Activated CD4-positive, alpha-beta T cell treated with anti-CD3 and anti-CD28 coated beads for 36 hours (primary cell): Measurements from ENCODE around the gene ACAD10. TPM values are rescaled to one million over a fixed set of nuclear protein-coding genes. Genes with fewer than 3 reads are reported as not detected.
A peak's percentile ranks its signal among the peaks of the same experiment; 100 is the strongest.
"Not testable (repeated sequence)": the region's sequence is repeated elsewhere in the genome, so short reads cannot be mapped to it uniquely, and the experiment has no call there.

Experiments
- ATAC-seq: fragments of 200-7000 bp; cut with Tn5 transposase; one replicate; pipeline ENCODE4 v1.10.0; 2021; ENCODE audit warnings: mild to moderate bottlenecking, moderate library complexity
- CTCF ChIA-PET: fragments of 350-600 bp; sonication (Branson Sonifier 250); formaldehyde crosslinking; loops from one replicate; lab custom pipeline; 2021; ENCODE audit warnings: antibody characterized with exemption; lab: Charles Lee
- POLR2A ChIA-PET: fragments of 350-600 bp; sonication (Branson Sonifier 250); formaldehyde crosslinking; loops from one replicate; lab custom pipeline; 2021; ENCODE audit warnings: antibody characterized with exemption, inconsistent platforms; lab: Charles Lee
- DNase-seq: peaks from one replicate; pipeline ENCODE4 v3.0.0-alpha.2; 2020
- H3K27ac Mint-ChIP-seq: one replicate; pipeline ENCODE4 v1.8.0; 2021; ENCODE audit warnings: mixed read lengths
- H3K27me3 Mint-ChIP-seq: one replicate; pipeline ENCODE4 v1.8.0; 2021; ENCODE audit warnings: mixed read lengths
- H3K36me3 Mint-ChIP-seq: one replicate; pipeline ENCODE4 v1.8.0; 2021; ENCODE audit warnings: low read depth, mixed read lengths
- H3K4me1 Mint-ChIP-seq: one replicate; pipeline ENCODE4 v1.8.0; 2021; ENCODE audit warnings: mixed read lengths
- H3K4me3 Mint-ChIP-seq: one replicate; pipeline ENCODE4 v1.8.0; 2021; ENCODE audit warnings: mild to moderate bottlenecking, moderate library complexity, mixed read lengths
- H3K9me3 Mint-ChIP-seq: one replicate; pipeline ENCODE4 v1.8.0; 2021; ENCODE audit warnings: low read depth, mixed read lengths
- intact Hi-C, 2 experiments: fragments of 100-400 bp; cut with DNase I in 1 of 2; cut with micrococcal nuclease in 1 of 2; formaldehyde crosslinking; loops; one replicate each; pipeline versions ENCODE4 v1.14.2 to v1.15.1; 2022 to 2024; cut with DNase I, micrococcal nuclease
- total RNA-seq, 2 experiments: library from RNA; stranded (reverse); gene quantifications; one replicate each; pipeline ENCODE4 v1.2.3, GENCODE V29; 2021

The ACAD10 gene
- total RNA-seq, 2 experiments from 2014 or later: 25.5 to 27.5 TPM

DNA sequence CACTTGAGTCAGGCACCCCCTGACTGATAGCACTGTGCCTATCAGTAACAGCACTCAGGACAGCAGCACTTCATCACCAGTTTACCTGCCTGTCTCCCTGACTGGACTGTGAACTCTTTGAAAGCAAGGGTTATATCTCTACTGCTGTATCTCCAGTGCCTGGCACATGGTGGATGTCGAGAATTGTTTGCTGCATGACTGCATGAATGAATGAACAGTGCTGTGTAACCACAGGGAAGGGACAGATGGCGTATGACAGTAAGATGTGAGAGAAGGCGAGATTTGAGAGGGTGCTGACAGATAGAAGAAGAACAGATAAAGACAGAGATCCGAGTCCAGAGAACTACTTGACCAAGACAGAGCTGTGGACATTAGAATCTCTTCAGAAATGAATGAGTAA, 29.8 kb upstream of the ACAD10 start:
- ATAC-seq: no peak
- POLR2A ChIA-PET: no interaction called here

DNA sequence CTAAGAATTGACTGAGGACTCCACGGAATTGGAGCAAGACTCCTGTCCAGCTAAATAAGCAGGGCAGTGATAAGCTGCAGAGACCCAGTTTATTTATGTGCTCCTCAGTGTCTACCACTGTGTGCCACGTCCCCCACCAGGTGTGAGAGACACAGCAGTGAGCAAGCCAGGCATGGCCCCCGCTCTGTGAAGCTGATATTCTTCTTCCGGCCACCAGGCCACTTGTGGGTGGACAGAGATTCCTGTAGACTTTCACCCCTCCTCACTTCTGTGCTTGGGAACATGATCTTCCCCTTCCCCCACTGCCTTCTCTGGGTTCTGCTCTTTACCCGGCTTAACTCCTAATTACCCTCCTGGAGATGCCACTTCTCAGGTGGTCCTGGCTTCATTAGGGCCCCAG, 21.4 kb upstream of the ACAD10 start:
- intact Hi-C loops: no loop called here
- DNase-seq (no peak), ATAC-seq (no peak)
- Mint-ChIP-seq H3K36me3 (peaks cover 26% of the 10 kb centered on the region), H3K27me3 (no peaks in the 10 kb centered on the region), H3K4me3 (no peak overlapping the region), H3K9me3 (no peaks in the 10 kb centered on the region), H3K4me1 (no peaks in the 10 kb centered on the region), H3K27ac (no peak overlapping the region)
- POLR2A ChIA-PET: no interaction called here
- CTCF ChIA-PET: interaction anchor here (1.1 kb wide), 1 partner anchor 272 kb away, joined by 3 read pairs; no protein-coding TSS in a partner anchor

More for the DNA sequence above, 29.8 kb upstream of the ACAD10 start:
- H3K9me3 Mint-ChIP-seq: no peaks in the 10 kb centered on the region
- no peak overlapping the region for H3K4me3 Mint-ChIP-seq
- no peaks in the 10 kb centered on the region for H3K27me3 Mint-ChIP-seq
- no peak for DNase-seq
- CTCF ChIA-PET: interaction anchor here (0.9 kb wide), 1 partner anchor 216 kb away, joined by 3 read pairs; no protein-coding TSS in a partner anchor
- no peak overlapping the region for H3K27ac Mint-ChIP-seq
- H3K4me1 Mint-ChIP-seq: no peaks in the 10 kb centered on the region
- intact Hi-C loops: no loop called here
- H3K36me3 Mint-ChIP-seq: peaks cover 38% of the 10 kb centered on the region

DNA sequence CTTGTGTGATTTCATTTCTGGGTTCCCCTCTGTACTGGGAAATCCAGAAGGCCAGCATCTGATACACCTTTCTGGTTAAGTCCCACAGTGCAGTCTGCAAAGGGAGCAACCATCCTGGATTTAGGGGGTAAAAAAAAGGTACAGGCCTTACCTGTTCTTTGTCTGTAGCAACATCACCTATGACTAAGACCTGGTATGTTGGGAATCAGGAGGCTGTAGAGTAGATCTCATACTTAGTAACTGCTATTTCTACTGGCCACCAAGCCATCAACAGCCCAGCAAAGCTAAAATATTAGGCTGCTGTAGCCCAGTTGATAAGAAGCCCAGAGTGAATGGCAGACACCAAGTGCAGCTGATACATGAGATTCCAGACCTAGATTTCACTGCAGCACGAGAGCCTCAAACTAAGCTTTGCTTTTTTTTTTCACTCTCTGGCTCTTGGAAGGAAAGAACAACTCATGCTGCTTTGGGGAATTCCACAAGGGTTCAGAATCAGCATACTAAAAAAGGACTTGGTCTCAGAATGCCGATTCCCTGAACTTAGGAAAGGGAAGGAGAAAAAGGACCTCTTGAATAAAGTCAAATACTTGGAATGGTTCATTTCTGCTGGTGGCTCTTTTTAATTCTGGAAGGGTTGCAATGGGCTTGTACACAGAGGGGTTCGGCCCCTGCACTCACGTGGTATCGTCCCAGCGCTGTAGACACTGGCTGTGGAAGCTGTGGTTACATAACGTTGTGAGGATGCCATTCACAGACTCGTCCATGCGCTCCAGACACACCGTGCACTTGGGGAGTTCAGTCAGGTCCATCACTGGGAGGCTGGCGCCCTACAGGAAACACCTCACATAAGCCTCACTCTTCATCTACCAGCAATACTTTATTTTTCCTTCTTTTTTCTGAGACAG, 20.6 kb upstream of the ACAD10 start:
- Mint-ChIP-seq H3K27me3 (no peaks in the 10 kb centered on the region), H3K9me3 (no peaks in the 10 kb centered on the region), H3K27ac (no peak overlapping the region), H3K4me1 (no peaks in the 10 kb centered on the region), H3K36me3 (peaks cover 31% of the 10 kb centered on the region), H3K4me3 (no peak overlapping the region)
- DNase-seq (no peak), ATAC-seq (no peak)
- intact Hi-C loops: no loop called here
- CTCF ChIA-PET: no interaction called here
- POLR2A ChIA-PET: no interaction called here

DNA sequence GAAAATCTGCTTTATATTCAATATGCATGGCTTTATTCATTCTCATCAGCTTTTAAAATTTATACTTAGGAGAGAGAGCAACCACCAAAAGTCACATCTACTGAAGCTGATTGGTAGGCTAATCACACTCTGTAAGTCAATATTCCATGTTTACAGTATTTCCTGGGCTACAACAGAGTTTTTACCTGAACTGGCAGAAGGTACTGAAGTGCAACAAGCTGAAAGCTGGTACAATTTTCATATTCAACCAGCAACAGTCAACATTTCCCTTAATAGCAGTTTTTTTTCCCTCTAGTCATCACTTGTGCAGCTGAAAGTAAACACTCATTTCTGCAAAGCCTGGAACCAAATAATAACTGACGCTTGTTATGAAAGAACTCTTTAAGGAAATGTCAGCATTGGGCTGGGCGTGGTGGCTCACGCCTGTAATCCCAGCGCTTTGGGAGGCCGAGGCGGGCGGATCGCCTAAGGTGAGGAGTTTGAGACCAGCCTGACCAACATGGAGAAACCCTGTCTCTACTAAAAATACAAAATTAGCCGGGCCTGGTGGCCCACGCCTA, 13.0 kb upstream of the ACAD10 start:
- intact Hi-C loops: loop anchor here in 1 of 2 experiments (1.0 kb wide), 1 partner anchor 276 kb away; no protein-coding TSS in a partner anchor
- ATAC-seq (no peak), DNase-seq (no peak)
- Mint-ChIP-seq H3K36me3 (peaks cover 26% of the 10 kb centered on the region), H3K4me3 (no peak overlapping the region), H3K9me3 (no peaks in the 10 kb centered on the region), H3K4me1 (no peaks in the 10 kb centered on the region), H3K27me3 (no peaks in the 10 kb centered on the region), H3K27ac (no peak overlapping the region)
- POLR2A ChIA-PET: interaction anchor here (0.5 to 0.8 kb wide), 2 partner anchors 13 to 142 kb away, joined by 3 to 9 read pairs; partner anchors contain the start of genes ACAD10 and BRAP
- CTCF ChIA-PET: interaction anchor here (1.2 to 1.3 kb wide), 2 partner anchors 276 to 341 kb away, joined by 3 to 5 read pairs; no protein-coding TSS in a partner anchor

DNA sequence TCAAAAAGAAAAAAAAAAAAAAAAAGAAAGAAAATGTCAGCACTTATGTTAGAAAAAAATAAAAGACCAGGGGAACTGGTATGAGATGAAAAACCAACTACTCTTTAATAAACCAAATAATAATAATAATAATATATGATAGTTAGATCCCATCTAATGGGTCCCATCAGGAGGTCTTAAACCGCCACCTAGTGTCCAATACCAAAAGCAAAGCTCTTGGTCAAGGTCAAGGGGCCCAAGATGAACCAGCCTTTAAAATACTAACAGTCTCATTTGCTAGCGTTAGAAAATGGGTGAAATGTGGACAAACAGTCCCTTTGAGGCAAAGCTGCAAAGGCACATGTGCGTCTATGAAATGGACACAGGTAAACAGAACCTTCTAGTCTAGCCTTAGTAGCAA, 12.3 kb upstream of the ACAD10 start:
- peaks cover 27% of the 10 kb centered on the region for H3K36me3 Mint-ChIP-seq
- H3K4me1 Mint-ChIP-seq: no peaks in the 10 kb centered on the region
- CTCF ChIA-PET: interaction anchor here (0.6 to 1.3 kb wide), 5 partner anchors 126 to 341 kb away, joined by 3 to 5 read pairs (median 3); no protein-coding TSS in a partner anchor
- H3K4me3 Mint-ChIP-seq: no peak overlapping the region
- no peaks in the 10 kb centered on the region for H3K27me3 Mint-ChIP-seq
- intact Hi-C loops: loop anchor here in 1 of 2 experiments (1.0 kb wide), 1 partner anchor 276 kb away; no protein-coding TSS in a partner anchor
- no peak for DNase-seq
- no peaks in the 10 kb centered on the region for H3K9me3 Mint-ChIP-seq
- no peak for ATAC-seq
- H3K27ac Mint-ChIP-seq: no peak overlapping the region
- POLR2A ChIA-PET: interaction anchor here (0.5 to 1.3 kb wide), 3 partner anchors 11 to 141 kb away, joined by 3 to 9 read pairs (median 5); partner anchors contain the start of genes ACAD10 and BRAP

DNA sequence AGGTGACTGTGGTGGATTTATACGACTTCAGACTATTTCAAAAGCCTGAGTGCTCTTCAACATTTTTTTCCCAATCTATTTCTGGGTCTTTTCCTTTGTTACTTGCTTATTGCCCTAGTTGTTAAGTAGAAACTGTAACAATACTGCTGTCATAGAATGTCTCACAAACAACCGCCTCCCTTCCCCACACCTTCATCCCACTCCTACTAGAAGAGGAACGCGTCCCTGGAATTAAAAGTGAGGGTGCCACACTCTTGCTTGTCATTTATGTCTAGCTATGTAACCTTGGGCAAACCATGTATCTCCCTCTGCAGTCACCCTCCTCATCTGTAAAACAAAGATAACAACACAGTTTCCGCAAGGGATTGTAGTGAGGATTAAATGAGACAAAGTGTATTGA, 8.7 kb upstream of the ACAD10 start:
- CTCF ChIA-PET: no interaction called here
- no peak overlapping the region for H3K4me3 Mint-ChIP-seq
- no peaks in the 10 kb centered on the region for H3K9me3 Mint-ChIP-seq
- POLR2A ChIA-PET: no interaction called here
- no peaks in the 10 kb centered on the region for H3K4me1 Mint-ChIP-seq
- no peaks in the 10 kb centered on the region for H3K27me3 Mint-ChIP-seq
- DNase-seq (no peak), ATAC-seq (no peak)
- H3K36me3 Mint-ChIP-seq: peaks cover 31% of the 10 kb centered on the region
- no peak overlapping the region for H3K27ac Mint-ChIP-seq
- intact Hi-C loops: no loop called here

DNA sequence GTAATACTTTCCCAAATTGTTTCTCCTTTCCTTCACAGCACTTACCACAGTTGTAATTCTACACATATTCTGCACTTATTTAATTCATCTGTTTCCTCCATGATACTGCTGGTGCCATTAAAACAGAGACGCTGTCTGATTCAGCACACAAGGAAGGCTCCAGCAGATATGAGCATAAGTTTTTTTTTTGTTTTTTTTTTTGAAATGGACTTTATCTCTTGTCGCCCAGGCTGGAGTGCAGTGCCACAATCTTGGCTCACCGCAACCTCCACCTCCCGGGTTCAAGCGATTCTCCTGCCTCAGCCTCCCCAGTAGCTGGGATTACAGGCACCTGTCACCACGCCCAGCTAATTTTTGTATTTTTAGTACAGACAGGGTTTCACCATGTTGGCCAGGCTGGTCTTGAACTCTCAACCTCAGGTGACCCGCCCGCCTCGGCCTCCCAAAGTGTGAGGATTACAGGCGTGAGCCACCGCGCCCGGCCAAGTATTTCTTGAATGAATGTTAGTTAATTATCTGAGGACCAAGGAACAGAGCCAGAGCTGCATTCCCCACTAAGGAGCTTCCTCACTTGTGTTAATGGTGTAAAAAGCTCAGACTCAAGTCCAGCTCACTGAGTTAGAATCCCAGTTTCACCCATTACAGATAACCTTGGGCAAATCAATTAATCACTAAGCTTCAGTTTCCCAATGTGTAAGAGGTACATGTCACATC, 1.2 kb upstream of the ACAD10 start:
- H3K27me3 Mint-ChIP-seq, H3K9me3 Mint-ChIP-seq, DNase-seq, ATAC-seq: not testable (repeated sequence)
- Mint-ChIP-seq H3K4me1 (peaks cover 31% of the 10 kb centered on the region), H3K27ac (peak overlapping the region; percentile 79), H3K4me3 (peak overlapping the region; percentile 89), H3K36me3 (peaks cover 23% of the 10 kb centered on the region)
- intact Hi-C loops: loop anchor here (1.0 to 10.0 kb wide), 9 partner anchors 85 to 1800 kb away; partner anchors contain the start of genes ATXN2 (in 2 of the 2), ERP29 (in 1 of the 2), GLTP (in 1 of the 2) and HECTD4 (in 1 of the 2)
- ChIA-PET CTCF (interaction anchor here (0.6 to 0.8 kb wide), 4 partner anchors 108 to 748 kb away, joined by 3 to 4 read pairs (median 3); no protein-coding TSS in a partner anchor), POLR2A (interaction anchor here (0.8 kb wide), 1 partner anchor 11 kb away, joined by 5 read pairs; no protein-coding TSS in a partner anchor)

DNA sequence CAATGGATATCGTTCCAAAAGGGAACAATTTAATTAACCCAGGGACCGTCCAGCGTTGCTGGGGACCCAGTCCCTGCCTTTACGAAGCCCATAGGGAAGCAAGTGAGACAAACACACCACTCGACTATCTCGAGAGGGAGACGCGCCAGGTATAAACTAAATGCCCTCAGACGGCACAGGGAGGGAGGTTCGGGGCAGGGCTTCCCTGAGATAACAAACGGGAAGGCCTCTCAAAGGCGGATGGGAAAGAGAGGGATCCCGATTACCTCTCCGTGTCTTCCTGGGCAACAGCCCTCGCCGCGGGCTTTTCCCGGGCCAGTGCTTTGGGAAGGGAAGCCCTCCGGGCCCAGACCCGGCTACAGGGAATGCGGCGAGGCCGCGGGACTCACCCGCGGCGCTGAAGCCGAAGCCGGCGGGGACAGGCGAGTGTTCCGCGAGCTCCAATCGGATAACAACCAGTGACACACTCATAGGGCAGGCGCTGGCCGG, 487 bp upstream of the ACAD10 start:
- intact Hi-C loops: loop anchor here (1.0 to 10.0 kb wide), 9 partner anchors 86 to 1801 kb away; partner anchors contain the start of genes ATXN2 (in 2 of the 2), ERP29 (in 1 of the 2), GLTP (in 1 of the 2) and HECTD4 (in 1 of the 2)
- H3K36me3 Mint-ChIP-seq: peaks cover 23% of the 10 kb centered on the region

DNA sequence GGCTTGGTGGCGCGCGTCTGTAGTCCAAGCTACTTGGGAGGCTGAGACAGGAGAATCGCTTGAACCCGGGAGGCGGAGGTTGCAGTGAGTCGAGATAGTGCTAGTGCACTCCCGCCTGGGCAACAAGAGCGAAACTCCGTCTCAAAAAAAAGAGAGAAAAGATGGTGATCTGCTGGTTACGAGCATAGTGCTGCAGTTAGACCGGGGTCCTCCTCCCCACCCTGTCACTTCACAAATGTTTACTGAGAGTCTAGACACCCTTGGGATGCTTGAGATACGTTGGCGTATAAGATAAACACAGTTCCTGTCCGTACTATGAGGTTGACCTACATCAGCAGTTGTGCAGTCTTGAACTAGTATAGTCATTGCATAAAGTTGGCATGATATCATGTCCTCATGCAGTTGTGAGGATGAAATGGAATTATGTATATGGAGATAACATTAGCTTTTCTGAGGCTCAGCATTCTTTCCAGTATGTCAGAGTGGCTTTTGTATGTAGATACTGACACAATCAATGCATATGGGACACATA, 787 bp downstream of the ACAD10 start:
- ChIA-PET CTCF (no interaction called here), POLR2A (interaction anchor here (0.7 to 1.7 kb wide), 3 partner anchors 14 to 351 kb away, joined by 3 to 5 read pairs (median 3); no protein-coding TSS in a partner anchor)
- H3K27me3 Mint-ChIP-seq: no peaks in the 10 kb centered on the region
- H3K36me3 Mint-ChIP-seq: peaks cover 15% of the 10 kb centered on the region
- H3K4me3 Mint-ChIP-seq: peak overlapping the region; percentile 89
- no peaks in the 10 kb centered on the region for H3K9me3 Mint-ChIP-seq
- intact Hi-C loops: loop anchor here (1.0 to 10.0 kb wide), 11 partner anchors 89 to 1802 kb away; partner anchors contain the start of genes RPL6 (in 2 of the 2), ATXN2 (in 1 of the 2), GLTP (in 1 of the 2) and HECTD4 (in 1 of the 2)
- no peak for DNase-seq
- peak overlapping the region; percentile 91 for H3K27ac Mint-ChIP-seq
- no peak for ATAC-seq
- peaks cover 31% of the 10 kb centered on the region for H3K4me1 Mint-ChIP-seq

More for the DNA sequence above, 487 bp upstream of the ACAD10 start:
- Mint-ChIP-seq H3K27ac (peak overlapping the region; percentile 79), H3K9me3 (no peaks in the 10 kb centered on the region), H3K27me3 (no peaks in the 10 kb centered on the region), H3K4me1 (peaks cover 31% of the 10 kb centered on the region), H3K4me3 (peak overlapping the region; percentile 89)
- ChIA-PET CTCF (interaction anchor here (0.6 to 1.2 kb wide), 3 partner anchors 18 to 748 kb away, joined by 3 to 4 read pairs (median 3); no protein-coding TSS in a partner anchor), POLR2A (interaction anchor here (0.5 to 1.7 kb wide), 3 partner anchors 11 to 286 kb away, joined by 3 to 5 read pairs (median 3); no protein-coding TSS in a partner anchor)
- ATAC-seq (peak; percentile 10), DNase-seq (no peak)

DNA sequence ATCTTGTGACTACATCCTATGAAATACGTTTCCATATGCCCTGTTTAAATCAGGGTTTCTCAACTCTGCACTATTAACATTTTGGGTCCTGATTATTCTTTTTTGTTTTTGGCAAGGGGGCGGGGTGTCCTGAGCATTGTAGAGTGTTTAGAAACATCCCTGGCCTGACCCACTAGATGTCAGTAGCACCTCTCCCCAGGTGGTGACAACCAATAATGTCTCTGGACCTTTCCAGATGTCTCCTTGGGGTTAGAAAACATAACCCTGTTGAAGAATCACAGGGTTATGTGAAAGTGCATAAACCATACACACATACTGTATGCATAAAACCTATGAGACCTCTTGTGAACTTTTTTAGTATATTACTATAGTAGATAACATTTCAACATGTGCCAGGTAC, 1.4 kb downstream of the ACAD10 start:
- intact Hi-C loops: loop anchor here (2.0 to 10.0 kb wide), 8 partner anchors 90 to 1802 kb away; partner anchors contain the start of genes ATXN2 (in 1 of the 2), GLTP (in 1 of the 2), HECTD4 (in 1 of the 2) and RPL6 (in 1 of the 2)
- Mint-ChIP-seq H3K4me3 (peak overlapping the region; percentile 89), H3K9me3 (no peaks in the 10 kb centered on the region), H3K36me3 (peaks cover 10% of the 10 kb centered on the region), H3K27ac (peak overlapping the region; percentile 21), H3K4me1 (peaks cover 31% of the 10 kb centered on the region), H3K27me3 (no peaks in the 10 kb centered on the region)
- ATAC-seq (no peak), DNase-seq (peak; percentile 16)
- ChIA-PET POLR2A (no interaction called here), CTCF (interaction anchor here (0.7 kb wide), 1 partner anchor 14 kb away, joined by 3 read pairs; no protein-coding TSS in a partner anchor)
